Measurements from ENCODE around the gene RGS7.

Gene RGS7

DNA sequence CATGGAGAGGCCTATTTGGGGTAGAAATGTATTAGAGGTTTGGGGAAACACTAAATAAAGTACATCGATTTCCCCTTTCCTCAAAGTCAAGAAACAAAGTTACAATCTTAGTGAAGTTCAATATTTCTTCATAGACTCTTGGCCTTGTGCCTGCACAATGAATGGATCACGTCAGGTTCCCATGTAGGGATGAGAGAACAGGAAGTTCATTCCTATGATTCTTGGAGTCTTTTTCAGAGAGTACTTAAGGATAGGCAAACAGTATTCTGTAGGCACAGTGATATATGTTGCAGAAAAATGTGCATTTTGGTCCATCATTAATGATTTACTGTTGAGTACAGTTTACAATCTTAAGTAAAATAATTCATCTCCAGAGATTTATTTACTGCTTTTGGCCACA is 275.5 kb downstream of the RGS7 start:
- DNase-seq (ENCODE audit: low read depth in 3 of 3) = no peak

DNA sequence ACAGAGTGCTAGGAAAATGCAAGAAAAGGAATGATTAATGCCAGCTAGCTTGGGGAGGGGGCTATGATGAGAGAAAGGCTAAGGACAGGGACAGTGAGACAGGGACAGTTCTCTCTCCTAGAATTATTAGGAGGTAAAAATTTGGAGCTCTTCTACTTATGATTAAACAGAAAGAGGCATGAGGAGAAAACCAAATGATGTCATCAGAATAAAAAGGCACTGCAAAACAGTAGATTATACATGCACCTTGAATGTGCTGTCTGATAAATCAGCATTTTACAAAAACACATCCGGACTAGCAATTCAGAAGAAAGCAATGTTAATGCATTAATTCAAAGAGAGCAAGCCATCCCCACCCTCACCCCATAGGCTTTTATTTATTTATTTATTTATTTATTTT is 277.5 kb downstream of the RGS7 start:
- no peak for DNase-seq (ENCODE audit: low read depth in 3 of 3)

DNA sequence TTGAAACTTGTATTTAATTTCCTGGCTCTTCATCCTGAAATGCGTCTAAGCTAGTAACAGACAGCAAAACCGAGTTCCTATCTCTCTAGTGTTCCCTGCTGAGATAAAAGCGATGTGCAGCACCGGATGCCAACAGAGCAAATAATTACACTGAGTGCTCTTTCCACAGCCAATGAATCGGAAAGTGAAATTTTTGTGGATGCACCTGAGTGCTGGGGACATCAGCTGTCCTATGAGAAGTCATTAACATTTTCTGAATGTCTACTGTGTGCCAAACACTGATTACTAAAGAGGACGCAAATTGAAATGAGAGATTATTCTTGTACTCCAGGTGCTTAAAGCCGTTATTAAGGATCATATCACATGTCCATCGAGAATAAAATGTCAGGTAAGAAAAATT is 278.0 kb downstream of the RGS7 start:
- no peak for DNase-seq (ENCODE audit: low read depth in 3 of 3)

DNA sequence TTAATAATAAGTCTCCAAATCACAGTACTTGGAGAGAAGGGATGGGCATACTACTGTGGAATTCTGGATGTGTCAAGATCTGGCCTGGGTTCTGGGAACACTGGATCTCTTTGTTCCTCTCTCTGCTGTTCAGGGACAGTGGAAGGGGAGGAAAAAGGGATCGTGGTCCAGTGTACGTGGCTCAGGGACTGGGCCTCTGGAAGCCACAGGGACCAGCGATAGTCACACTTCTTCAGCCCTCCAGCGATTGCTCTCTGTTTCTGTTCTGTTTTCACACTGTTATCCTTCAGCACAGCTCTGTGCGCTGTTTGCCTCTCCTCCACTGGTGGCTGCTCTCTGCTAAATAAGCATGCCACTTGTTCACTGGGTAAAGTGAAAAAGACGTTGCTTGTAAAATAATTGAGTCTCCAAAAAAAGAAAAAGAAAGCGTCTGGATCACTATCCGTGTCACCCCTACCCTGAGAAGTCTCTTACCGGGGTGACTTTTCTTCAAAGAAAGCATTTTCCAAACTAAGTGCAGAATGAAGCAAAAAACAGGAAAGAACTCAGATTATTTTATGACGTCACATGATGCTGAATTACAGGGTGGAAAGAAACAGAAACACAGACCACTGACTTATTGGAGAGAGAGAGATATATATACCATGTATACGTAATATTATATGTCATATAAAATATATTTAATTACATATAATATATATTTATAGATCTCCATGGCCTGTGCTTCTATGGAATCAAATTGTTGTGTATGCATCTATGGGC is 279.4 kb downstream of the RGS7 start:
- no peak for DNase-seq (ENCODE audit: low read depth in 3 of 3)

- no peak for DNase-seq (ENCODE audit: low read depth in 3 of 3)
Measured at GRCh38 chr1:241074507-241074906, 282.5 kb downstream of the RGS7 start.

GRCh38 chr1:241068359-241068758 is 288.6 kb downstream of the RGS7 start:
- DNase-seq (ENCODE audit: low read depth in 3 of 3) = no peak

DNA sequence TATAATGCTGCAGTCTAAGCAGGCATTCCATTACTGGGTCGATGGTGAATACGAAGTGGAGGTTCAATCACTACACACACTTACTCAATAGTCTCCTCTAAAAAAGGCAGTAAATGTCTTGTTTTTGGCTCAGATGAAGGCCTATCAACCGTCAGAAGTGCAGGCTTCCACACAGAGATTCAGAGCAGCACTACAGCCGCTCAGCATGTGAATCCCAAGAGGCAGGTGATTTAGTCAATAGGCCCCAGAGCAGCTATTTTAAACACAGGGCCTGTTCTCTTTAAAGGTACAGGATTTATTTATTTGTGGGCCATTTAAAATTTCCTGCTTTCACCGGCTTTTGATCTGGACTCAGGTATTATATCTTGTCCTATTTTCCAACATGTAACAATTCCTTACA is 293.7 kb downstream of the RGS7 start:
- no peak for DNase-seq (ENCODE audit: low read depth in 3 of 3)

GRCh38 chr1:241061062-241061461 is 295.9 kb downstream of the RGS7 start:
- no peak for DNase-seq (ENCODE audit: low read depth in 3 of 3)

GRCh38 chr1:241048622-241049021 is 308.4 kb downstream of the RGS7 start:
- DNase-seq (ENCODE audit: low read depth in 3 of 3) = no peak

GRCh38 chr1:241045659-241046058 is 311.3 kb downstream of the RGS7 start:
- no peak for DNase-seq (ENCODE audit: low read depth in 3 of 3)

- DNase-seq (ENCODE audit: low read depth in 3 of 3) = no peak
Measured at GRCh38 chr1:241034203-241034936, 322.6 kb downstream of the RGS7 start.

GRCh38 chr1:241024834-241025233 is 332.2 kb downstream of the RGS7 start:
- DNase-seq (ENCODE audit: low read depth in 3 of 3) = no peak

GRCh38 chr1:241022366-241022765 is 334.6 kb downstream of the RGS7 start:
- DNase-seq (ENCODE audit: low read depth in 3 of 3) = no peak

DNA sequence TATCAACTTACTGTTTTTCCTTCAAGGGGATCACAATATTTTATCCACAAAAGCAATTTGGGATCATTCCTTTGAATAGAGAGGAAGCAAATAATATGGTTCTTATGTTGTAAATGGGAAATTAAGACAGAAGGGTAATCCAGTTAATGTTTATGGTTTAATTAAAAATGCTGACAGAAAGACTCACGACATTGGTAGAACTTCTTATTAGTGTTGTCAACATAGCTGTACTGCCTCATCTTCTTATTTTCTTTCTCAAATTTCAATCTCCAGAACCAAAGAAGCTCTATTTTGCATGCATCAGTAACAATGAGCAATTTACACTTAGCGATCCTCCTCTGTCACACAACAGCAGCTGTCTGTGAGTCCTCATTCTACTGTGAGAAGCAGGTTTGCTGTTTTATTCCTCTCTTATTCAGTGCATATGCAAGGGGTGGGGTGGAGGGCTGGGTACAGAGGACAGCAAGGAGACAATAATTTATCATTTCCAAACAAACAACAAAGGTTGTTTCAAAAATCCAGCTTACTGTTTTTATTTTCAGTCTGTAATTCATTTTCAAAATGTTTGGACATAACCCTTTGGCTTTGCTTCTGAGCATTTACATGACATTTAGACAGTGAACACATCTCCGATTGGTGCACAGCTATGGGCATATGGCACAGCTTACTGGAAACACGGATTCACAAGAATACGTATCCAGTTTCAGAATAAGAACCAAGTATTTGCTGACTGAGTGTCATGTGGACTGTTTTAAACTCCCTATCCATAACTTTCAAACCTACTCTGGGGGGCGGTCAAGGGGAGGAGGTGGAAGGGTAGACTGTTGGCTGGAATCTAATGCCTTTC is 335.9 kb downstream of the RGS7 start:
- DNase-seq (ENCODE audit: low read depth in 3 of 3) = no peak

- no peak for DNase-seq (ENCODE audit: low read depth in 3 of 3)
Measured at GRCh38 chr1:241012708-241013340, 344.2 kb downstream of the RGS7 start.

DNA sequence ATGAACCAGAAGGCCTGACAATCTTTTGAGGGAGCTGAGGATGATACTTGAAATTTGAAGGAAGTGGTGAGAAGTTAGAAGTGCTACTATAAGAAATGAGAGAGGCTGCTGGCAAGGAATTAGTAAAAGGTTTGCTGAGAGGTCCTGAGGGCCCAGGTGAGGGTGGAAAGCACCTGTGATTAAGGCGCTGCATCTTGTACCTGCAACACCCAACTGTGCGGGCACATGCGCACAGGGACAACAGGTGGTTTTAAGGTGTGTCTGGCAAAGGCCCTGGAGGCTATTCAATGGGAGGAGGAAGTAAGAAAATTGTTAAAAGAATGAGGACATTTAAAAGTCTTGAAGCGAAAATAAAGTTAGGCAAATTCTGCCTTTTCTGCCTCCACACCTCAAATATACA is 349.3 kb downstream of the RGS7 start:
- DNase-seq (ENCODE audit: low read depth in 3 of 3) = no peak

DNA sequence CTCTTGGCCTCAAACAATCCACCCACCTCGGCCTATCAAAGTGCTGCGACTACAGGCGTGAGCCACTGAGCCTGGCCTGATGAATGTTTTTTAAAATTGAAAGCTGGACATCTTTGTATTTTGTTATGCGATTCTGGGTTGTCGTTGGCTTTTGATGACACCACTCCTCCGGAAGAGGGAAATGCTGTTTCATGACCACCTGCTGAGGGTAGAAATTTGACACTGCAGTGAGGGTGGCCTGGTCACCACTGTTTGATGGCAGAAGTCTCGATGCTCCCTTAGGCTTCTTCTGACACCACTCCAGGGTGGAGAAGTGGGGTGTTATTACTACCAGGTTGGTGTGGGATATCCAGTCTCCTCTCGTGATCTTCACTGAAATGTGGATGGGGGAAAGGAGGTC is 357.2 kb downstream of the RGS7 start:
- DNase-seq (ENCODE audit: low read depth in 3 of 3) = no peak

- no peak for DNase-seq (ENCODE audit: low read depth in 3 of 3)
Measured at GRCh38 chr1:240998441-240999015, 358.5 kb downstream of the RGS7 start.

- no peak for DNase-seq (ENCODE audit: low read depth in 3 of 3)
Measured at GRCh38 chr1:240998024-240998423, 359.0 kb downstream of the RGS7 start.

- no peak for DNase-seq (ENCODE audit: low read depth in 3 of 3)
Measured at GRCh38 chr1:240993004-240993403, 364.0 kb downstream of the RGS7 start.

- DNase-seq (ENCODE audit: low read depth in 3 of 3) = no peak
Measured at GRCh38 chr1:240991230-240991629, 365.8 kb downstream of the RGS7 start.

- DNase-seq (ENCODE audit: low read depth in 3 of 3) = no peak
Measured at GRCh38 chr1:240987928-240988327, 369.1 kb downstream of the RGS7 start.
